Activated T-cell treated with anti-CD3 and anti-CD28 coated beads for 24 hours (primary cell): Measurements from ENCODE around the gene KIF5A.

Experiments used
- DNase-seq: peaks from one replicate; pipeline ENCODE4 v3.0.0-alpha.2; 2020; ENCODE audit warnings: low read depth

KIF5A gene

GRCh38 chr12:57620245-57620935 lies 70.5 kb downstream of the KIF5A start:
- DNase-seq: no peak

DNA sequence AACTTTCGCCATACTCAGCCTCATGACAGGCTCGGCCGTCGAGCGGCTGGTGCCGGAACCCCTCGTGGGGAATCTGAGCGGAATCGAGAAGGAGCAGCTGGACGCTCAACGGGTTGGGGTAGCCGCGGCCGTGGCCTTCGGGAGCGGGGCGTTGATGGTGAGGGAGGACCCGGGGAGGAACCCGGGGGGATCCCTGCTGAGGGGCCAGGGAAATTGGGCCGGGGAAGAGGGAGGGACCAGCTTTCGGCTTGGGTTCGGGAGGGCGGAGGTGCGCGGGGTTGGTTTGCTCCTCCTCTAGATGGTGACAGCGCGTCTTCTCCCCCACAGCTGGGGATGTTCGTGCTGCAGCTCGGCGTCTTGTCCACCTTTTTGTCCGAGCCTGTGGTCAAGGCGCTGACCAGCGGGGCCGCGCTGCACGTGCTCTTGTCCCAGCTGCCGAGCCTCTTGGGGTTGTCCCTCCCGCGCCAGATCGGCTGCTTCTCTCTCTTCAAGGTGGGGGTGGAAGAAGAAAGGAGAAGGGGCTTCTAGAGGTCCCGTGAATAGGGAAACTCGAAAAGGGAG lies 71.2 kb downstream of the KIF5A start:
- DNase-seq: no peak

- no peak for DNase-seq
Measured at GRCh38 chr12:57621497-57622292, 71.9 kb downstream of the KIF5A start.

- no peak for DNase-seq
Measured at GRCh38 chr12:57622293-57623245, 72.7 kb downstream of the KIF5A start.

DNA sequence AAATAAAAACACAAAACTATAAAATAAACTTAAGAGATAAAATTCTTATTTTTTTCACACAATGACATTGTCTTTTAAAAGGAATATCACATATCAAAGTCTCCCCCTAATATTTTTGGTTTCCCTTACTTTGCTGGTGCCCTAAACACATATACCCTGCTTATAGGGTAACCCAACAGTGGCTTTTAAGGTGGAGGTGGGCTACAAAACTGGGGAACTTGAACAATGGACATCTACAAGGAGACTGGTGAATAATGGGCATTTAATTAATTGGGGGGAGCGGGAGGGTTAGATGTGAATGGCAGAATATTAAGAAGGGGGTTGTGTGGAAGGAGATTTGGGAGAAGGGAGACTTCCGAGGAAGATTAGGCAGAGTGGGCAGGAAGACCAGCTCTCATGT lies 73.5 kb downstream of the KIF5A start:
- DNase-seq: no peak

DNA sequence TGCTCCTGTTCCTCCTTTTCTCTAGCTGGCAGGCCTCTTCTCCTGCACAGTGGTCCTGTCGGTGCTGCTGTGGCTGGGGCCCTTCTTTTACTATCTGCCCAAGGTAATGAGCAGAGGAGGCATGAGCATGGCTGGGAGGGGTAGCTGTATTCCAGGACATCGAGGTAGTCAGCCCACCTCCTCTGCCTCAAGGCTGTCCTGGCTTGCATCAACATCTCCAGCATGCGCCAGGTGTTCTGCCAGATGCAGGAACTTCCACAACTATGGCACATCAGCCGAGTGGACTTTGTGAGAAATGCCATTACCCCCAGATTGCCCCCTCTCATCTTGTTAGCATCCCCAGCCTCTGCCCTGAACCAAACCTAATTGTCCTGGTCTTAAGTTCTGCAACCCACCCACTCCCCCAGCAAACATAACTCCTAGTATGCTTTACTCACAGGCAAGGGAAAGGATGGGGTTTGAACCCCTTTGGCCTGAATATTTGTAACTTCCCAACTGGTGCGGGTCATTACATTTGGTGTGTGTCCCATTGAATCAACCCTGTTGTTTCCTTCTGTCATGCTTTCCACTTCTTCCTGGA lies 74.1 kb downstream of the KIF5A start:
- no peak for DNase-seq

DNA sequence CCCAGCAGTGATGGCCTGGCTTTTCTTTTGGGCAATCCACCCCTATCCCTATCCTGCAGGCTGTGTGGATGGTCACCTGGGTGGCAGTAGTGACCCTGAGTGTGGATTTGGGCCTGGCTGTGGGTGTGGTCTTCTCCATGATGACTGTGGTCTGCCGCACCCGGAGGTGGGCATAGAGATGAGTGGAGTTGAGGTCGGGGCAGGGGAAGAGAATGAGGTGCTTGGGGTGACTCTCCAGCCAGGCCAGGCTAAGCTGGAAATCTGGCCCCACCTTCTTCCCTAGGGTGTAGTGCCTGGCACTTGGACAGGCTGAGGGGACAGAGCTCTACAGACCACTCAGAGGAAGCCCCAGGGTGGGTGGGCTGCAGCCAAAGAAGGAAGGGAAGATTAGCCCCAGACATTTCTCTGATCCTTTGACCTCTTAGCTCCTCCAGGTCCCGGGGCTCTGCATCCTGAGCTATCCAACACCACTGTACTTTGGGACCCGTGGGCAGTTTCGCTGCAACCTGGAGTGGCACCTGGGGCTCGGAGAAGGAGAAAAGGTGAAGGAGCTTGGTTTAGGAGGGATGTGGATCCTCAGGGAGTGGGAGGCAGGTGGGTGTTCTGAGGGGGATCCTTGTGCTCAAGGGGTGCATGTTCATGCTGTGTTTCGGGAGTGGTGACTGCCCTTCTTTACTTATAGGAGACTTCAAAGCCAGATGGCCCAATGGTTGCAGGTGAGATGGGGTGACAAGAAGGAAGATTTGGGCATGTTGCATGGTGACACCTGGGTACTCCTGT lies 74.8 kb downstream of the KIF5A start:
- DNase-seq: no peak

DNA sequence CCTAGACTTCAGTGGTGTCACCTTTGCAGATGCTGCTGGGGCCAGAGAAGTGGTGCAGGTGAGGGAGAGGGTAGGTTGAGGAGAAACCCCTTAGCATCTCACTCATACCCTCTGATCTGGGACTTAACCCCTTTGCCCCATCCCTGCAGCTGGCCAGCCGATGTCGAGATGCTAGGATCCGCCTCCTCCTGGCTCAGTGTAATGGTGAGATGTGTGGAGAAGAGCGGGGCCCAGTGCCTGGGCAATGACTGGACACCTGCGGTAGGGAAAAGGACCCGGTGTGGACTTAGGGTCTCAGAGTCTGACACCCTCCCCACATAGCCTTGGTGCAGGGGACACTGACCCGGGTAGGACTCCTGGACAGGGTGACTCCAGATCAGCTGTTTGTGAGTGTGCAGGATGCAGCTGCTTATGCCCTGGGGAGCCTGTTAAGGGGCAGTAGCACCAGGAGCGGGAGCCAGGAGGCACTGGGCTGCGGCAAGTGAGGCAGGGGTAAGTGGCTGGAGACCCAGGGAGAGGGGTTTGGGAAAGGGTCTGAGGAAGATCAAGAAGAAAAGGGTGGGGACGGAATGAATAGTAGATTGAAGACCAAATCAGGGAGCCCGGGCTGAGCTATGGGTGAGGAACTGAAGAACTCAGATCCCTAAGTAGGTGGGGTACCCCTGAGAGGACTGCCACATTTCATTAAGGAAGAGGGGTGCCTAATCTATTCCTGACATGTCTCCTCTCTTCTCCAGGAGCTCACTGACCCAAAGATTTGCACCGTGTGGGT lies 75.6 kb downstream of the KIF5A start:
- no peak for DNase-seq

- DNase-seq: no peak
Measured at GRCh38 chr12:57626111-57626920, 76.5 kb downstream of the KIF5A start.

GRCh38 chr12:57626921-57627445 lies 77.1 kb downstream of the KIF5A start:
- no peak for DNase-seq

DNA sequence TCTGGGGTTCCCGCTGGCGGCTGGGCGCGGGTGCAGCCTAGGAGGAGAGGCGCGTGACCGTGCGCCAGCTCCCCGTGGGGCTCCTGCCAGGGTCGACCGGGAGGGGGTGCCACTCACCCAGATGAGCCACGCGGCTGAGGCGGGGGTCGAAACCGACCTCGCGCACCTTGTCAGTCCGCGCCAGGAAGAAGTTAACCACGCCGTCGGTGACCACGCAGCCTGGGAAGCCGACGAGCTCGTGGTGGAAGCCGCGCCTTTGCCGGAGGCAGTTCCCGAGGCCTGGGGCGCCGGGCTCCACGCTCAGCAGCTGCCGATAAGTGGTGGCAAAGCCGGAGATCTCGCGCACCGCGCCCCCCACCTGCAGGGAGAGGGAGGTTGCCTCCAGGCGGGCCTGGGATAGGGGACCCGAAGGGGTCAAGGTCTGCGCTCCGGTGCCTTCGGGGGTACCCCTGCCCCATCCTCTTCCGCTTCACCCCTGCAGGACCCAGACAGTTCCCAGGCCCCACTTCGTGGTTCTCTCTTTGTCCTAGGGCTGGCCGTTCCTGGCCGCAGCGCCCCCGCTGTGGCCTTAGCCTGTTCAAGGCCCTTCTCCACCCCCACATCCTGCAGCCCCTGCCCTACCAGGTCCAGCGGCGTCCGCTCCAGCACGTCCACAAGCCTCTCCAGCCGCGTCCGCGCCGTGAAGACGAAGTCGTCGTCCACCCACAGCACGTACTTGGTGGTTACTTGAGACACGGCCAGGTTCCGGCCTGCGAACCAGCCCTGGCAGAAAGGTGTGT lies 77.8 kb downstream of the KIF5A start:
- no peak for DNase-seq

GRCh38 chr12:57628280-57629191 lies 78.7 kb downstream of the KIF5A start:
- no peak for DNase-seq

DNA sequence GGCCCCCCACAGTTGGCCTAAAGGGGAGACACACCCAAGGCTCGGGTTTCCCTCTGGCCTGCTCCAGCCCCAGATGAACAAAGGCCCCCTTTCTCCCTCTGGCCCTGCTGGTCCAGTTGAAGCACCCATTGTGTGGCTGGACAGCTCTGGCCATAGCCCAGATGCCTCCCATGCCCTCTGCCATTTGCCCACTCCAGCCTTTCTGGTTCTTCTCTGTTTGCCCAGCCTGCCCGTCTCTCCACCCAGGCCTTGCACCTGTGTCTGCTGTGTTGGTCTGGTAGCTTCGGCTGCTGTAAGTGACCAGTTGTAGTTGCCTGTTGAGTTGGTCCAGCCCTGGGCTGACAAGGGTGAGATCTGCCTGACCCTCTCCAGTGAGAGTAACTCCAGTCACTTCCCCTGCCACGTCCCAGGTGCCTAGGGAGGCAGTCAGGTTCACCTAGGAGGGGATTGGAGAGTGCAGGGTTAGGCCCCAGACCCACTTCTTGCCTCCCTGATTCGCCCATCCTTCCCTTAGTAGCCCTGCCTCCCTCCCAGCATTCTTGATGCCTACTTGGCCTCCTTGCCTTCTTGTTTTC lies 80.1 kb downstream of the KIF5A start:
- DNase-seq: no peak

- DNase-seq: no peak
Measured at GRCh38 chr12:57630891-57631433, 81.1 kb downstream of the KIF5A start.

DNA sequence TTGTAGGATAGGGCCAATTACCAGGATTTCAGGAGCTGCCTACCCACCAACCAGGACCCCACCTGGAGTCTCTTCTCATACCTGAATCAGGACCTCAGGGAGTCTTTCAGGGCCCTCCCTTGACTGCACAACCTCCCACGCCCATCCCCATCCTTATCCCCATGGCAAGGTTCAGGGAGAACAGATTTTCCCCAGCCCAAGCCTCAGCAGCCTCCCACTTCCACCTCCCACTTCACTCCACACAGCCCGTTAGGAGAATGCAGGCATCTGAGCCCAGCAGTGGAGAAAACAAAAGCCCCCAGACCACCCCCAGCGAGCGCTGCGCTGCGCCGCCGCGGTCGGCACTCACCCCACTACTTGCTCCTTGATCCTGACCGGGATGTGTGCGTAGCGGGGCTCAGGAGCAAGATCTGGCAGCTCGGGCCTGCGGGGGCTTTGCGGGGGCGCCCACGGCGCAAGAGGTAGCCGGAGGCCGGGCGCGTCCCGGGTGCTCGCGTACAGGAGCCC lies 81.8 kb downstream of the KIF5A start:
- DNase-seq: no peak
